HG02798 (cell line): ENCODE data around the gene TCF12.
"Not testable (repeated sequence)": the region's sequence is repeated elsewhere in the genome, so short reads cannot be mapped to it uniquely, and the experiment has no call there.

Experiments used
- ATAC-seq: cut with Tn5 transposase; IDR thresholded peaks from one replicate; pipeline ENCODE4 v1.9.1; 2021; ENCODE audit warnings: mild to moderate bottlenecking; ENCODE audit not compliant: unreplicated experiment, poor library complexity

The TCF12 gene

DNA sequence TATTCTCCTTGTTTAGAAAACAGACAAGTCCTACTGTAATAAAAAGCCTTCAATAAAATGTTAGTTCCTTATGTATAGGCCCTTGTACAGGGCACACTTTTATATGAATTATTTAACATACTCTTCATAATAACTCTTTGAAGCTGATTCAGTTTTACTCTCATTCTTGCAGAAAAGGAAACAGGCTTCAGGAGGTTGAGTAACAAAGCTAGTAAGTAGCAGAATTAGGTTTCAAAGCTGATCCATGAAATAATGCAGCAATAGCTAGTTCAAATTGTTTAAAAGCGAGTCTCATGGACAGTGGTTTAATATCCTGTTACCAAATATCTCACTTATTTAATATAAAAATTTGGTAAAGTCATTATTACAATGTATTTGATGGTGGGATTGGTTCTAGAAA lies 25.0 kb downstream of the TCF12 start:
- no peak for ATAC-seq

DNA sequence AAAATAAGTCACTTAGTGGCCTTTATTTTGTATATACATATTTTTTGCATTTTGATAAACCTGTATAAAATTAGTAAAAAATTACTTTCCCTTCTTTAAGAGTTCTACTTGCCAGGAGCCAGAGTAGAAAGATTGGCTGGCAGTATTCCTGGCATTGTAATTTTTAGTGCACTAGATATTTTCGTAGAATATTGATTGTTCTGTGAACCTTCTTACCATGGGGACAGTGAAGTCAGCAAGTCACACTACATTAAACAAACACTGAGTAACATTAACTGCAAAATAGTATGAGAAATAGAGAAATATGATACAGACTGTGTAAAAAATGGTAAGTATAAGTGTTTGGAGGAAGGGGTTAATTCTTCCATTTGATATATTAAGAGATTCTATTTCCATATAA lies 26.0 kb downstream of the TCF12 start:
- ATAC-seq, result no peak

DNA sequence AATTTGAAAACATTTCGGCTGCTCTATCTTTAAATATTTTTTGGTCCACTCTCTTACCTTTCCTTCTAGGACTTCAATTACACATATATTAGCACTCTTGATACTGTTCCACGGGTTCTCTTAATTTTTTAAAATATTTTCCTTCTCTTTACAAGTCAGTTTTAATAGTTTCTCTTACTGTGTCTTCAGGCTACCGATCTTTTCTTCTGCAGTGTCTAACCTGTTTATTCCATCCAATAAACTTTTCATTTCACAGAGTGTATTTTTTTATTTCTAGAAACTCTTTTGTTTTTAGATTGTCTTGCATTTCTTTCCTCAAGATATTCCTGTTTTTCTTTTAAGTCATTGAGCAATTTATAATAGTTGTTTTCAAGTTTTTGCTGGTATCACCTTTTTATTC lies 27.7 kb downstream of the TCF12 start:
- no peak for ATAC-seq

DNA sequence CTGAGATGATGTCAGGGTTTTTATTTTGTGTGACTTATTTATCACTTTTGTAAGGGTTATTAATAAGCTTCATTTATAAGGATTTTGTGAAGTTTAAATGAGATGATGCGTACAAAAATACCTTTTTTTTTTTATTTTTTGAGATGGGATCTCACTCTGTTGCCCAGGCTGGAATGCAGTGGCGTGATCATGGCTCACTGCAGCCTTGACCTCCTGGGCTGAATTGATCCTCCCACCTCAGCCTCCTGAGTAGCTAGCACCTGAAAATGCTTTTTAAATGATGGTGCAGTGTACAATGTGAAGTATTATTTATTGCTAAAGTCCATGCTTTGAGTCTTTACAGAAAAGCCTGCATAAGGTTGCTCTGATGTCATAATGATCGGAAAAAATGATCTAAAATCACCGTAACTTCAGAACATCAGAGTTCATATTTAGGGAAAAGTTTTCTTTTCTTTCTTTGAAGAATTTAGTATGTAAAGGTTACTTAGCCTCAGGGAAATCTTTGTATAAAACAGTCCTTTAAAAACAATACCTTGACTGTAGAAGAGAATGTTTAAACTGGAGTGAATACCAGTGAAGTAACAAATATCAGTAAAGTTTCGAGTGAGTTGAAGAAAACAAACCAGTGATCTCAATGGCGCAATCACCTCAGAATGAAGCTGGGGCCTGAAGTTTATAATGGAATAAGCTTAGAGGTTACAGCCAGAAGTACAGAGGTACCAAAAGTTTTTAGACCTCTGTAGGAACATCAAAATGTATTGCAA lies 29.7 kb downstream of the TCF12 start:
- no peak for ATAC-seq

DNA sequence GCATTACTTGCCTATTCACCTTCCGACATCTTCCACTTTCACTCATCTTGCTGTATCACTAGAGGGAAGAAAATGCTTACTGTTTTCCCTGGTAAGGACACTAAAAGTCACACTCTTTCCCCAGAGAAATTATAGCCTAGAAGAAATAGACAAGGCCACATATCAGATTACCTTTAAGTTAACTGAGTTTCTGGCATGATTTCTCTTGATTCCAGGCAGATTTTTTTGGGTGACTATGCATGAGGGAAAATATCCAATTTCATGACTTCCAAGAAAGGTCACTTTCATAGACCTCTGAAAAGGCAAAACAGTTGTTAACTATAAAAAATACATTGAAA lies 30.3 kb downstream of the TCF12 start:
- no peak for ATAC-seq

DNA sequence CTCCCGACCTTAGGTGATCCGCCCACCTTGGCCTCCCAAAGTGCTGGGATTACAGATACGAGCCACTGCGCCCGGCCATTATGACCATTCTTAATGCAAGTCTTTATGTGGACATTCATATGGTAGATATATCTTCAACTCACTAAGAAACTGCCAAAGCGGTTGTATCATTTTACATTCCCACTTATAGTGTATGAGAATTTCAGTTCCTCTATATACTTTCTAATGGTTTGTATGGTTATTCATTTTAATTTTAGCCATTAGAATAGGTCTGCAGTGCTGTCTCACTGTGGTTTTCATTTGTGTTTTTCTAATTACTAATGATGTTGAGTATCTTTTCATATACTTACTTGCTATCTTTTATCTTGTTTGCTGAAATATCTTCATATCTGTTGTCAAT lies 32.5 kb downstream of the TCF12 start:
- peak; percentile 96 for ATAC-seq

DNA sequence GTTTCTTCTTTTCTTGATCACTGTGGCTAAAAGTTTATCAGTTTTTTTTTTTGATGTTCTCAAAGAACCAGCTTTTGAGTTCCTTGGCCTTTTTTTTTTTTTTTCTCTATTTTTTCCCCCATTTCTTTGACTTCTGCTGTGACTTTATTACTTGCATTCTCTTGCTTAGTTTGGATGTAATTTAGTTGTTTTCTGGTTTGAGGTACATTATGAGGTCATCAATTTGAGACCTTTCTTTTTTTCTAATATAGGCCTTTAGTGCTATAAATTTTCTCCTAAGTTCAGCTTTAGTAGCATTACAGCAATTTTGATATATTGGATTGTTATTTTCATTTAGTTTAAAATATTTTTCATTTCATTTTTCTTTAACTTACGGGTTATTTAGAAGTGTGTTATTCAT lies 35.3 kb downstream of the TCF12 start:
- ATAC-seq, result no peak

DNA sequence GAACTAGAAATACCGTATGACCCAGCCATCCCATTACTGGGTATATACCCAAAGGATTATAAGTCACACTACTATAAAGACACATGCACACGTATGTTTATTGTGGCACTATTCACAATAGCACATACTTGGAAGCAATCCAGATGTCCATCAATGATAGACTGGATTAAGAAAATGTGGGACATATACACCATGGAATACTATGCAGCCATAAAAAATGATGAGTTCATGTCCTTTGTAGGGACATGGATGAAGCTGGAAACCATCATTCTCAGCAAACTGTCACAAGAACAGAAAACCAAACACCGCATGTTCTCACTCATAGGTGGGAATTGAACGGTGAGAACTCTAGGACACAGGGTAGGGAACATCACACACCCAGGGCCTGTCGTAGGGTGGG lies 36.6 kb downstream of the TCF12 start:
- not testable (repeated sequence) for ATAC-seq

DNA sequence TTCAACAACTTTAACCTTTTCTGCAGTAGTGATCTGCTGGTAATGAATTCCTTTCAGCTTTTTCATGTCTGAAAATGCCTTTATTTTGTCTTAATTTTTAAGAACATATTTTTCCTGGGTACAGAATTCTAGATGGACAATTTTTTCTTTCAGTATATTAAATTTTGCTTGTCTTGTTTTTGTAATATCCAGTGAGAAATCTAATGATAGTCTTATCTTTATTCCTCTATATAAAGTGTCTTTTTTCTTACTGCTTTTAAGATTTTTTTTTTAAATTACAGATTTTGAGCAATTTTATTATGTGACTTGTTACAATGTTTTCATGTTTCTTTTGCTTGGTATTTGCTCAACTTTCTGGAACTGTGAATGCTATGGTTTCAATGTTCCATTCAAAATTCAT lies 38.1 kb downstream of the TCF12 start:
- ATAC-seq, result no peak

DNA sequence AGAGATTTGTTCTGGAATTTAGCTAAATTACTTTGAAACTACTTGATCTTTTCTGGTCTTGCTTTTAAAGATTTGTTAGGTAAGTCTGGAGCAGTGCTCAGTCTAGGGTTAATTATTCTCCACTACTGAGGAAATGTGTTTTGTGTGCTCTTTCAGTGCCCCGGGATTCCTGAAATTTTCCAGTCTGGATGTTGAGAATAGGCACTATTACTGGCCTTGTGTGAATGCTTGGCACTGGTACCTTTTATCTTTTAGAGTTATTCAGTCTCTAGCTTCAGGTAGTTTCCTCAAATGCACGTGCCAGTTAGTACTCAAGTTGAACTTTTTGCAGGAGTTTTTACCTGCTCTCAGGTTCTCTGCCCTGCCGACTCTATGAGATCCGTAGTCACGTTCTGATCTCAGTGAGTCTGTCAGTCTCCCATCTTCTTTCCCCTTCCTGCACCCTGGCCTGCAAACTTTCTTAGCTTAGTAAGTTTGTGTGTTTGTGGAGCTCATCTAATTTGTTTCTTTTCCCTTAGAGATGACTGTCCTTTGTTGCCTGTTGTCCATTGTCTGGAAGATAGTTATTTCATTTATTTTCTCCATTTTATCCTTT lies 39.5 kb downstream of the TCF12 start:
- ATAC-seq, result no peak

DNA sequence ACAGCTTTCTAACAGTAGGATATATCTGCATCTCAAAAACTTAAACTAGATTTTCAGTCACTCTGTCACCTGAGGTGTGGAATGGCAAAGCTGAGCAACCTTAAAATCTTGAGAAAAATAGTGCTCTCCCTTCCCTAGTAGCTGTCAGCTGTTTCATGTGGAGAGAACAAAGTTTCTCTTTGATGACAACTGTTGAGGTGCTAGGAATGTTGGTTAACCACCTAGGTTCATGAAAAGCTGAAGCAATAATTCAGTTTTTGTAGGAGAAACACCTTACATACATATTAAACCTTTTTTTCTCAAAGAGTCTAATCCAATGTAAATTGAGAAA lies 40.8 kb downstream of the TCF12 start:
- no peak for ATAC-seq

DNA sequence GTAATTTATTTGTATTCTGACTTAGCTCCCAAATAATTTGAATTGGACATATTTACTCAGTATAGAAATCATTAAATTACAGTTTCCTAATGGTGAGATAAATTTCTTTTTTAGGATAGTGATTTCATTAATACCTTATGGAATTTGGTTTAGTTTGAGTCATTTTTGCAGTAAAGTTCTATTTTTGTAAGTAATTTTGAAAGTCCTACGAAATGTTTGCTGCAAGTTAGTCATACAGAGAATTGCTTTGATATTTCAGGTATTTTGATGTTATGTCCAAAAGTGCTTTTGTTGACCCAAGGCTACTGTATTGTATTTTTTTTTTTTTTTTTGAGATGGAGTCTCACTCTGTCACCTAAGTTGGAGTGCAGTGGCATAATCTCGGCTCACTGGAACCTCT lies 41.7 kb downstream of the TCF12 start:
- no peak for ATAC-seq

DNA sequence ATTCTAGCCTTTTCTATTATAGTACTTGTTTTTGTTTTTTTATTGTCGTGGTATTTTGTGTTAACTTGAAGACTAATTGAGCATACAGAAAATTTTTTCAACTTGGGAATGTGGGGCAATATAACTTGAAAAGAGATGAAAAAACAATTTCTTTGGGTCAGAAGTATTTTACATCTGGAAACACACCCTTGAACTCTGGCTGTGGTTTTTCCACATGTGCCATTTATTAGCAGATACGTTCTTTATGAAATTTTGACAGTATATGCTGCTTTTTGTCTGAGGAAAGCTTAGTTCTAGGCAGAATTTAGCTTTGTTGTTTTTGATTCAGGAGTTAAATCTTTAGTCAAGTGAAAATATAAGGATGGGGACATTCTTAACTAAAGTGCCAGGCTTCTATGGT lies 44.7 kb downstream of the TCF12 start:
- ATAC-seq, result no peak

DNA sequence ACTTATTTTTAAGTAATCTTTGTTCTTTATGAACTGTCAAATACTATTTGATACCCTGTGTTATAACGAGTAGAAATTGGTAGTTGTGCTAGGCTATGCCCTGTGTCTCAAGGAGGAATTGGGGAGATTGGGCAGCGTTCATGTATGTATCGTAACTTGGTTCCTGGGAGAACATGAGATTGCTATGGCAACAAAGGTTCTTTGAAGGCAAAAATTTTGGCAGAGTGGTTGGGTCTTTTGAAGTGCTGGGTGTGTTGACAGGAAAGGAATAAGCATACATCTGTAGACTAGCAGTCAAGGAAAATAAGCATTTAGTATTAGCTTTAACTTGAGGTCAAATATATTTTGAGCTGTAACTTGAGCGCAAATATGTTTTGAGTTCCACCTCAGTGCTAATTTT lies 45.3 kb downstream of the TCF12 start:
- ATAC-seq, result no peak

DNA sequence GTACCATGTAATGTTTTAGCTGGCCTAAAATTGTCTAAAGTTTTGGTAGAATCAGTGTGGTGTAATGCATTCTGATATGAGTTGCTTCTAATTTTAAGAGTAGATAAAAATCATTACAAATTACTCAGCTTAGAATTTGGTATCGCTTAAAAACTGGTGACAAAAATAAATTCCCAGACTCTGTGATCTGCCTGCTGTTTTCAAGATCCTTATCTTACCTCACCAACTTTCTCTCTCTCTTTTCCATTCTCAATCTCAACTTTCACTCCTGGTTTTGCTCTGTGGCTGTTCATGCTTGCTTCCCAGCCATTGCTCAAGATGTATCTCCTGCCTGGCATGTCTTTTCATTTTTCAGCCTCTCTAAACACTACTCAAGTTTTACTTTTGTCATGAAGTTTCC lies 45.7 kb downstream of the TCF12 start:
- no peak for ATAC-seq

DNA sequence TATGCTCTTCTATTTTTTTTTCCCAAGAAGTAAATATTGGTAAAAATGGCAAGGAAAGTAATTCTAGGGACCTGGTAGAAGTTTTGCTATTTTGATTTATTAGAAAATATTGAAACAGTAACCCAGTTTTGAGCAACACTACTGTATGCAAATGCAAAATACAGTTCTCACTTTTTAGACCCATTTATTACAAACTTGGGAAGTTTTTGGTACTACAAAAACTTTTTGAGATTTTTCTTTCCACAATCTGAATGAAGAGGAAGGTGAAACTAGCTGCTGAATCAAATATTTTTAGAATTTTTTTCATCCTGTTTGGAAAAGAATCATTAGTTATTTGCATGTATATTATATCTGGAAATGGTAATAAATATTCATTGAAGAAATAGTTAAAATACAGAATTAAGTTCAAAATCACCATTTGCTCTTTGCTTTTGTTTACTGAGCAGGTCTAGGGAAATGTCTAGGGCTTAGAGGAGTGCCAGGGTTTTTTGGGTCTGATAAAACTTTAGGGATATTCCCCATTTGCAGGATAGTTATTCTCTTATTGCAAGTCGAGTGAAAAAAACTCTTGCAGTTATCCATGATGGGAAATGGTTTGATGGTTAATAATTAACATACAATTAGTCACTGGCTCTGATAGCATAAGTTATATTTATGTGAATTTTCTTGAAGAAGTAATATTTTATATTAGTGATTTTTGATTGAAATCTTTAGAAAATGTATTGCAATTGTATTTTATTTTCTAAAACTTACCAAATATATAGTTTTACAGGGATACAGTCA lies 47.0 kb downstream of the TCF12 start:
- no peak for ATAC-seq

DNA sequence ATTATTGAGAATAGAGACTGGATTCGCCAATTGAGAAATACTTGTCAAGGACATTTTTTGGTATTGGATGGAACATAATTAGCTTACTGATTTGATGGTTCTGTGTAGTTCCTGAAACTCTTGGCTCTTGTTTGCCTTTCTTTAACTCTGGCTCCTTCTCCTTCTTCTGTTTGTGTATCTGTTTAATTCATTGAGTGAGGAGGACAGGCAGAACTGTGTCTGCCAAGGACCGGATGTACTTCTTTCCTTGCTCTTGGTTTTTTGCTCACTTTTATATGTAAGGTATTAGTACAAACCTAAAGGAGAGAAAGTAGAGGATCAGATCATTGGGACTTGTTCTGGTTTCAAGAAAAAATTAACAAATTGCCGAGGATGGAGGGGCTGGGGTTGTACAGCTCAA lies 48.9 kb downstream of the TCF12 start:
- ATAC-seq, result no peak

DNA sequence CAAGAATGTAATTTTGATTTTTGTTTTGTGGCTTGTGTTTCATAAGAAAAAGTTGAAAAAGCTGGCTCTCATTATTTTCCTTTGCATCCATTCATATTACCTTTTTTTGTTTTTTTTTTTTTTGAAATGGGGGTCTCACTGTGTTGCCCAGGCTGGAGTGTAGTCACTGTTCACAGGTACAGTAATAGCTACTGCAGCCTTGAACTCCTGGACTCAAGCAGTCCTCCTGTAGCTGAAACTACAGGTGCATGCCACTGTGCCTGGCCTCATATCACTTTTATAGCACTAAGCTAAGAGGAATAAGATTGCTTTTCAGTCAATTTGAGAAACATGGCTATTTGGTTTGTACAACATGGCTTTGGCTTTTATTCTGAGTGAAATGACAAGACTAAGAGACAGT lies 49.8 kb downstream of the TCF12 start:
- no peak for ATAC-seq

DNA sequence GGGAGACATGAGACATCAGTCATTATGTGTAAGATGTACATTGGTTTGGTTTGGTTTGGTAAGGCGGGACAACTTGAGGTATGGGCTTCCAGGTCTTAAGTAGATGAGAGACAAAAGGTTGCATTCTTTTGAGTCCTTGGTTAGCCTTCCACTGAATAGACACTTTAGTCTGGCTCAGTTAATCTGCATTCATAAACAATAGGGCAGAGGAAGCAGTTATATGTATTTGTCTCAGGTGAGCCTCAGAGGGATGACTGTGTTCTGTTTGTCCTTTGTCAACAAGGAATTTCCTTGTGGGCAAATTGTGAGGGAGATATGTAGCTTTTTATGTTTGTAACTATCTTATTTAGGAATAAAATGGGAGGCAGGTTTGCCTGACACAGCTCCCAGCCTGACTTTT lies 50.4 kb downstream of the TCF12 start:
- ATAC-seq, result no peak

DNA sequence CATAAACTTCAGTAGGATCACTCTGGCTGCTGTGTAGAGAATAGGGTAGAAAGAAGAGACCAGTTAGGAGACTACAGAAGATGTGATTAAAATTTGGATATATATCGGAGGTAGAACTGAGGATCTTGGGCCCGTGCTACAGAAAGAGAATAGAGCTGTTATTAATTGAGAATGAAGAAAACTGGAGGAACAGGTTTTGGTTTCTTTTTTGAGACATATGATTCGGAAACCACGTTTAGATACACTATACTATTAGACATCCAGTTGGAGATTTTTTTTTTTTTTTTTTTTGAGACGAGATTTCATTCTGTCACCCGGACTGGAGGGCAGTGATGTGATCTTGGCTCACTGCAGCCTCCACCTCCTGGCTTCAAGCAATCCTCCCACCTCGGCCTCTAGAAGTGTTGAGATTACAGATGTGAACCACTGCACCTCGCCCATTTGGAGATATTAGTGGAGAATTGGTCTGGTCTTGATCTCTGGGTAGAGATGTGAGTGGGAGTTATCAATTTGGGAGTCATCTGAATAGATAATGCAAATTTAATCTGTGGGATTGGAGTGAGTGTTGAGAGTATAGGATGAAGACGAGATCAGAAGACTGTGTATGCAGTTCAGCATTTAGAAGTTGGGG lies 50.9 kb downstream of the TCF12 start:
- ATAC-seq, result no peak

DNA sequence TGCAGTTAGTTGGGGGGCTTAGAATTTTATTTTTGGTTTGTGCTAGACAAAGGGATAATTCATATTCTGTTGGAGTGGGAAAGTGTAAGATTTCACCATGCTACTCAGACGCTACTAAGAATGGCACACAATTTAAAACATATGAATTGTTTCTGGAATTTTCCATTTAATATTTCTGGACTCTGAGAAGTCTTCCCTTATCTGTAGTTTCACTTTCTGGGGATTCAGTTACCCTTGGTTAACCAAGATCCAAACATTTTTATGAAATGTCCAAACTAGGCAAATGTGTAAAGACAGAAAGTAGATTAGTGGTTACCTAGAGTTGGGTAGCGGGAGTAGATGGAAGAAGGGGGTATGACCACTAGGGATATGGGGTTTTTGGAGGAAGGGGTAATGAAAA lies 53.1 kb downstream of the TCF12 start:
- ATAC-seq, result no peak
